ENCODE measurements around the gene SLC2A6. TPM values are rescaled to one million over a fixed set of nuclear protein-coding genes. Genes with fewer than 3 reads are reported as not detected.

SLC2A6 gene
- total and polyA plus RNA-seq, 2 of the 8 experiments (the other 6 are each of a cell fraction or from before 2014, with no cell fraction given) = 16.6 to 17.8 TPM

DNA sequence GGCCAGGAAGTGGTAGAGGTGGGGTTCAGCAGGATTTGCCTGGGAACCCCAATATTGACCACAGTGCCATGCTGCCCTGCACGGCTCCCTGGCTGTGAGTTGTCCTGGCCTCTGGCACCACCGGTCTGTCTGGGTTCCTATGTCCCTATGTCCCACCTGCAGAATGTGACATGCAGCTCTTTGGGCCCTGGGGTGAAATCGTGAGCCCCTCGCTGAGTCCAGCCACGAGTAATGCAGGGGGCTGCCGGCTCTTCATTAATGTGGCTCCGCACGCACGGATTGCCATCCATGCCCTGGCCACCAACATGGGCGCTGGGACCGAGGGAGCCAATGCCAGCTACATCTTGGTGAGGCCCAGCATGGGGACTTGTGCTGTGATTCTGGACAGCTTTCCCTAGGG lies 21.2 kb downstream of the SLC2A6 start:
- H4K8ac ChIP-seq (ENCODE audit: extremely low read depth, insufficient read depth, low read length) = no peak overlapping the region
- CTCF ChIA-PET (ENCODE audit: partially characterized antibody) = interaction anchor here (1.1 to 6.9 kb wide), 11 partner anchors 13 to 269 kb away, joined by 3 to 64 read pairs (median 6); partner anchors contain the start of gene SLC2A6
- no peaks in the 10 kb centered on the region; a peak in 1 of 7 replicates for H3K27me3 ChIP-seq (replicated peaks in 1 of 4; ENCODE audit: control insufficient read depth in 3 of 4, extremely low read depth in 1 of 4, insufficient read depth in 3 of 4, low read length in 3 of 4)

More for the DNA sequence above, 21.2 kb downstream of the SLC2A6 start:
- Histone ChIP-seq H3K27ac (ENCODE audit: low read depth, low read length) (no peak overlapping the region), H2AK5ac (ENCODE audit: low read depth, low read length) (peak overlapping the region; percentile 65; the same call in 1 of the 2 replicates), H3K9ac (replicated peaks in 1 of 4; ENCODE audit: extremely low read depth in 1 of 4, low read depth in 3 of 4, low read length in 3 of 4) (no peak overlapping the region), H3K36me3 (ENCODE audit: control insufficient read depth in 2 of 4, insufficient read depth in 4 of 4, low read length in 3 of 4) (no peaks in the 10 kb centered on the region), H3K18ac (ENCODE audit: extremely low read depth, low read length) (no peak overlapping the region), H2AFZ (ENCODE audit: low read length) (no peak overlapping the region), H3K14ac (ENCODE audit: insufficient read length) (no peak overlapping the region), H3K4me1 (replicated peaks in 1 of 4; ENCODE audit: control insufficient read depth in 3 of 4, insufficient read depth in 4 of 4, low read length in 3 of 4) (peaks cover 2 to 13% (median 11%) of the 10 kb centered on the region in 4 experiments), H2BK12ac (ENCODE audit: low read depth, low read length) (peak overlapping the region; percentile 80; the same call in 1 of the 2 replicates), H4K91ac (replicated peaks; ENCODE audit: insufficient read length, low read length) (no peak overlapping the region), H4K20me1 (replicated peaks in 1 of 2; ENCODE audit: control insufficient read depth in 1 of 2, insufficient read depth in 2 of 2, low read length in 2 of 2) (peaks cover 2 to 3% of the 10 kb centered on the region in 2 experiments), H3K9me3 (ENCODE audit: insufficient read depth in 2 of 2, low read depth in 1 of 2, low read length in 1 of 2) (no peaks in the 10 kb centered on the region), H3K23ac (ENCODE audit: insufficient read length) (no peak overlapping the region), H3K79me1 (ENCODE audit: low read depth, low read length) (peaks cover 9% of the 10 kb centered on the region; the same call in 1 of the 2 replicates), H3K79me2 (ENCODE audit: control insufficient read depth in 1 of 2, insufficient read depth in 2 of 2, low read length in 2 of 2) (peaks cover 0 to 13% of the 10 kb centered on the region in 2 experiments; a peak in 2 of 4 replicates), H3K56ac (replicated peaks; ENCODE audit: insufficient read length, low read depth, low read length) (no peak overlapping the region), H3K4me3 (ENCODE audit: extremely low read depth in 1 of 4, insufficient read depth in 2 of 4, low read depth in 3 of 4, low read length in 4 of 4) (no peak overlapping the region), H2BK15ac (ENCODE audit: low read length) (no peak overlapping the region), H2BK120ac (replicated peaks; ENCODE audit: low read depth, low read length) (no peak overlapping the region), H3K4me2 (ENCODE audit: insufficient read depth in 1 of 2, low read depth in 2 of 2, low read length in 2 of 2) (no peak overlapping the region), H4K5ac (ENCODE audit: insufficient read length, low read depth, low read length) (no peak overlapping the region), H2BK20ac (ENCODE audit: low read length) (no peak overlapping the region), H3K23me2 (ENCODE audit: low read depth, low read length) (peaks cover 7% of the 10 kb centered on the region; the same call in 1 of the 2 replicates), H3K4ac (replicated peaks; ENCODE audit: insufficient read length, low read depth, low read length) (no peak overlapping the region), H2BK5ac (ENCODE audit: low read depth, low read length) (peak overlapping the region; percentile 9; the same call in 1 of the 2 replicates)
- no peak for FAIRE-seq
- POLR2A ChIA-PET (ENCODE audit: partially characterized antibody) = interaction anchor here (1.1 kb wide), 1 partner anchor 13 kb away, joined by 3 read pairs; no protein-coding TSS in a partner anchor
- TF ChIP-seq POLR2AphosphoS5 (IDR thresholded peaks at IDR 0.05; ENCODE audit: low read depth, low read length) (no peak), RBBP5 (IDR thresholded peaks at IDR 0.05; ENCODE audit: borderline replicate concordance, low read depth, low read length) (no peak), TAF7 (optimal IDR thresholded peaks at IDR 0.05; ENCODE audit: borderline replicate concordance, low read depth, low read length) (no peak), HDAC2 (IDR thresholded peaks at IDR 0.05; ENCODE audit: borderline replicate concordance in 1 of 2, low read depth in 2 of 2, low read length in 2 of 2) (no peak), ZNF274 (IDR thresholded peaks at IDR 0.05; ENCODE audit: borderline replicate concordance, extremely low read depth, low read length) (no peak), SIRT6 (IDR thresholded peaks at IDR 0.05; ENCODE audit: low read length) (no peak)
- no peak for DNase-seq (ENCODE audit: low read depth in 1 of 2, low spot score in 2 of 2)
- WGBS, 2 experiments (ENCODE audit: extremely low coverage in 1 of 2, insufficient coverage in 1 of 2, insufficient read length in 1 of 2, insufficient replicate concordance in 2 of 2, low coverage in 1 of 2, low lambda C conversion rate in 2 of 2, missing lambda C conversion rate in 1 of 2) = 94% methylated on average over 11 of the region's 11 CpGs; no CpG with 5 or more reads in 1 of the 2 experiments
